HL-60/S4 treated with phorbol 12-myristate 13-acetate at 8.2 ng/mL for 4 days and 3 days (cell line): Measurements from ENCODE around the gene PDHB.
"Not testable (repeated sequence)": the region's sequence is repeated elsewhere in the genome, so short reads cannot be mapped to it uniquely, and the experiment has no call there.

Experiments used
- in situ Hi-C: fragments of 300-500 bp; cut with MboI; formaldehyde crosslinking; loops from 2 replicates; pipeline ENCODE4 v1.15.0; 2022; ENCODE audit warnings: low sequenced_read_pairs

The PDHB gene

DNA sequence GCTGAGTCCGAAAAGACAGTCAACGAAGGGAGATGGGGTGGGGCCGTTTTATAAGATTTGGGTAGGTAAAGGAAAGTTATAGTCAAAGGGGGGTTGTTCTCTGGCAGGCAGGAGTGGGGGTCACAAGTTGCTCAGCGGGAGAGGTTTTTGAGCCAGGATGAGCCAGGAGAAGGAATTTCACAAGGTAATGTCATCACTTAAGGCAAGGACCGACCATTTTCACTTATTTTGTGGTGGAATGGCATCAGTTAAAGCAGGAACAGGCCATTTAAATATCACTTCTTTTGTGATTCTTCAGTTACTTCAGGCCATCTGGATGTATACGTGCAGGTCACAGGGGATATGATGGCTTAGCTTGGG lies 7.3 kb upstream of the PDHB start:
- in situ Hi-C loops, result not testable (repeated sequence)

DNA sequence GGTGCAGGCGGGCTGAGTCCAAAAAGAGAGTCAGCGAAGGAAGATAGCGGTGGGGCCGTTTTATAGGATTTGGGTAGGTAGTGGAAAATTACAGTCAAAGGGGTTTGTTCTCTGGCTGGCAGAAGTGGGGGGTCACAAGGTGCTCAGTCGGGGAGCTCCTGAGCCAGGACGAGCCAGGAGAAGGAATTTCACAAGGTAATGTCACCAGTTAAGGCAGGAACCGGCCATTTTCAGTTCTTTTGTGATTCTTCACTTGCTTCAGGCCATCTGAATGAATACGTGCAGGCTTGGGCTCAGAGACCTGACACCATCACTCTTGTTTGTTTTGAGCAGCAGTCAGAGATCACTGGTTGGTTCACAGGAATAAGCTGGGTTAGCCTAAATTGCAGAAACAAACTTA lies 3.6 kb upstream of the PDHB start:
- in situ Hi-C loops, result not testable (repeated sequence)

DNA sequence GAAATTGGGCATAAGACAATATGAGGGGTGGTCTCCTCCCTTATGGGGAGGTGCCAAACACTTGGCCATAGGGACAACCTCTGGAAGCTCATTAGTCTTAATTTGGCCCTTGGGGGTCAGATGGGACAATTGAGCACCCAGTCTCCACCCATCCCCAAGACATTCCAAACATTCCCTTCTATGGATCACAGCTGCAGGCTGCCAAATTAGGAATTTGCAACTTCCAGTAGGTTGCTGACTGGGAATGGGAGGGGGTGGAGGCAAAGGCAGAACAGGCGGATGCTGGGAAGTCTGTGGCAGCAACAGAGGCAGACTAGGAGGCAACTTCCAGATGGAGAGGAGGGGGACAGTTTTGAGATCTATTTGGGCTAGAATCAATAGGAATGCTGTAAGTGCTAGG lies 1.4 kb upstream of the PDHB start:
- in situ Hi-C loops, result no loop called here

DNA sequence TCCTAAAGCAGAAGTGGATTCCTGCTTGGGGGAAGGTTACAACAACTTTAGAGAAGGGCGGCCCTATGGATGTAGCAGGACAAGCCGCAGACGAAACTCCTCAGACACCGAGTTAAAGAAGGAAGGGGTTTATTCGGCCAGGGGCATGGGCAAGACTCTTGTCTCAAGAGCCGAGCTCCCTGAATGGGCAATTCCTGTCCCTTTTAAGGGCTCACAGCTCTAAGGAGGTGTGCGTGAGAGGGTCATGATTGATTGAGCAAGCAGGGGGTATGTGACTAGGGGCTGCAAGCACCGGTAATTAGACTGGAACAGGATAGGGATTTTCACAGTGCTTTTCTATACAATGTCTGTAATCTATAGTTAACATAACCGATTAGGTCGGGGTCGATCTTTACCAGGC lies 879 bp upstream of the PDHB start:
- in situ Hi-C loops, result no loop called here

DNA sequence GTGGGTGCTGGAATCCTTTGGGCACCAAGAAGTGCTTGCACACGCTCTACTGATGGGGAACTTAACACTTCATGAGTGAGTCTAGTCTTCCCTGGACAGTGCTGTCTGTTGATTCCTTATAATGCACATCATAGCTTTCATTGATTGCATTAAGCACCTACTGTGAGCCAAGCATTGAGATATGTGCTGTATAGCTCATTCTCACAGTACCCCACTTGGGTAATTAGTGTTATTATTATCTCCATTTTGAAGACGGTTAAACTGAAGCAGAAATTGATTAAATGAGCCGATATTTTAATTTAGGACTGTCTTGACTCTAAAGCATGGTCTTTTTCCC lies 504 bp upstream of the PDHB start:
- in situ Hi-C loops, result no loop called here

DNA sequence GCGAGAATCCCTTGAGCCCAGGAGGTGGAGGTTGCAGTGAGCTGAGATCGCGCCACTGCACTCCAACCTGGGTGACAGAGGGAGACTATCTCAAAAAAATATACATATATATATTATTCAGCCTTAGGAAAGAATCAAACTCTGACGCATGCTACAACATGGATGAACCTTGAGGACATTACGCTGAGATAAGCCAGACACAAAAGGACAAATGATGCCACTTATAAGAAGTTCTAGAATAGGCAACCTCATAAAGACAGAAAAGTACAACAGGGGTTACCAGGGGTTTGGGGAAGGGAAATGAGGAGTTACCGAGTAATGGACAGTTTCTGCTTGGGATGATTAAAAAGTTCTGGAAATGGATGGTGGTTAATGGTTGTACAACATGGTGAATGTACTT lies 727 bp downstream of the PDHB start:
- in situ Hi-C loops, result no loop called here

DNA sequence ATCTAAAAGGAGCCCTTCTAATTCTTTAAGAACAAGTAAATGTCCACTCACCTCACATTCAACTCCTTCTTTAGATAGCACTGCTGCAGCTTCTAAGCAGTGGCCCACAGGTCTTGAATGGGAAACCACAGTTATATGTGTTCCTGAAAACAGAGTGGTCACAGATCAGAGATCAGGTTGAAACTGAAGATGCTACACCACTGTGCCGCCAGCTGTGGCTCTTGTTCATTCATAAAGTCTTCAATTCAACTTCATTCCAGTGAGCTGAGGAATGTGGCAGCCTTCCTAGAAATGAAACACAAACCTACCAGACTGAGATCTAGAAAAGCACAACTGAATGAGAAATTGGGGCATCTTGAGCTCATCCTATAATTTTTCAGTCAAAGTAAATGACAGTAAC lies 4.0 kb downstream of the PDHB start:
- in situ Hi-C loops, result no loop called here

DNA sequence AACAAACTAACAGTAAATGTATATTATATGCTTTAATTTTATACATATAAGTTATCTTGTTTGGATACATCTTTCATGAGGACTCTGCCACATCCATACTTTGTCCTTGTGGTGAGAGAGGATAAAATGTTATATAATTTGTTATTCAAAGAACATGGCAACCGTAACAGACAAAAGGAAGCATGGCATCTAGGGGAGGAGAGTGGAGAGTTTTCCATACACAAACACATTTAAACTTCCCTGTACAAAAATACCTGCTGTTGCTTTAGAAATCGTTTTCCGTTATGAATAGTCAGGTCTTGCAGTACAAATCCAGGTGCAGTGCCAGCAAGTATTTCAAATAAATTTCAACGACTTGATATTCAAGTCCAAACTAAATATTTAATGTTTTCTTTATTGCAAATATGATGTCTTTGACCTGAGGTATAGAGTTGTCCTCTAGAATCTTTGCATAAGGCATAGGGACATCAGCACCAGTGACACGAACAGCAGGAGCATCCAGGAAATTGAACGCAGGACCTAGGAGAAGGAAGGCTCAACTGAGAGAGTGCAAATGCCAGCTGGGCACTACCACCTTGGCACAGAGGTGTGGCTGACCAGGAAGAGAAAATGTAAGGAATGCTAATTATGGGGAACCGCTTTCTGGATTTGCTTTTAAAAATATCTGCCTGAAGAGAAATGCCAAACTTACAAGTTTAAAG lies 5.8 kb downstream of the PDHB start:
- in situ Hi-C loops, result no loop called here

DNA sequence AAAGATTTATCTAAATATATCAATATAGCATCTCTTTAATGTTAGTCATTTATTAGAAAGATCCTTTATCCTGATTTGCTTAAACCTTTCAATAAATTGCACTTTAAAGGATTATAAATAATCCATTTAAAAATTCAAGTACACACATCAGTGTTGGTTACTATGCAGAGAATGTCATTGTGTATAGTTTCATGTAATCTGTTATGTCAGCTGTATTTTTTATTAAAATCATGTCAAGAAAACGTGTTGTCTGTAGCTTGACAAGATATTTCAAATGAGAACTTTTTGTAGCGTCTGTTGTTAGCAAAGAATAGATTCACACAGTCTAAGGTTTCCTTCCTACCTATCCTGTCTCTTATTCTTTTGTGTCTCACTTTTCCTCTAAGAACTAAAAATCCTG lies 7.8 kb downstream of the PDHB start:
- in situ Hi-C loops, result no loop called here

DNA sequence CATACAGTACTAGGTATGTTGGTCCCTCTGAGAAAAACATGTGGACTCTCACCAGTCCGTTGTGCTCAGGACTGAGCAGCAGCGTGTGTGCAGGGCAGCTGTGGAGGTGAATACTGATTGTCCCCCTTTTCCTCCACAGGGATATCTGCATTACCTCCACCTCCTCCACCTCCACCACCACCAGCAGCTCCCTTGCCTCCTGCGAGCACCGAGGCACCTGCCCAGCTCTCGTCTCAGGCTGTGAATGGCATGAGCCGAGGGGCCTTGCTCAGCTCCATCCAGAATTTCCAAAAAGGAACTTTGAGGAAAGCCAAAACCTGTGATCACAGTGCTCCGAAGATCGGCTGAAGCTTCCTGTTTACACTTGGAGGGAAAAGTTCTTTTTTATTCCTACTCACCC lies 9.0 kb downstream of the PDHB start:
- in situ Hi-C loops, result no loop called here

DNA sequence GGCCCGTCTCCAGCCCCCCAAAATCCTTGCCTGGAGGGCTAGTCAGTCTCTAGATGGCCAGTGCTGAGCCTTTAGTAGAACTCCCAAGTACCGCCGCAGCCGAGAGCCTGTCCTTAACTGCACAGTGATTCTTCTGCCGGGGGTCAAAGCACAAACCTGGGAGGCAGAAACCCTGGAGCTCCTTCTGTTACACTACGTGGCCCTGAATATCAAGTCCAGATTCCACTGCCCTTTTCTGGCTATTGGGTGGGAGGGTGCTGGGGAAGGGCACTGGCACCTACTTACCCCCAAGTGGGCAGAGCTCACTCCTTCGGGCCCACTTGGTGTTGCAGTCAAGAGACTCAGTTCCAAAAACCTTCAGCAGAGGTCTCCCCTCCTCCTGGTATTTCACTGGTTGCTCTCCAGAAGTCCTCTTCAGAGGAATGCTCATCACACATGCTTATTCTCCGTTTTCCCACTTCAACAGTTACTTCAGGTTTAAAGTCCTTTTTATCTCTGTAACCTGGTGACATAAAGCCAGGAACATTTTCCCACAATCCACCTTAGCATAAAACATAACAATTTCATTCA lies 10.8 kb downstream of the PDHB start:
- in situ Hi-C loops, result no loop called here

DNA sequence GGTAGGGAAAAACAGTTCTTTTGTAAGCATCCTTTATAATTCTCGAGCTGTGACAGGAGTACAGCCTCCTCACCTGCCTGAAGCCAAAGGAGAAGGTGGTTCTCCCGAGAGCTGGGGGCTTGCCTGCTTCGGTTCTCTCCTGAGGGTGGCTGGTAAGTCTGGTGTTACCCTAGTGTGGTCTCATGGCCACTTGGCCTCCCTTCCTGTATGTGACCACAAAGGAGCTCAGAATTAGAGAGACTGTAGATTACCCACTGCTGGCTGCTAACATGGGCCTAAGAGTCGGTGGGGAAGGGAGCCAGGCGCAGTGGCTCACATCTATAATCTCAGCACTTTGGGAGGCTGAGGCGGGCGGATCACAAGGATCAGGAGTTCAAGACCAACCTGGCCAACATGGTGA lies 12.6 kb downstream of the PDHB start:
- in situ Hi-C loops, result no loop called here

DNA sequence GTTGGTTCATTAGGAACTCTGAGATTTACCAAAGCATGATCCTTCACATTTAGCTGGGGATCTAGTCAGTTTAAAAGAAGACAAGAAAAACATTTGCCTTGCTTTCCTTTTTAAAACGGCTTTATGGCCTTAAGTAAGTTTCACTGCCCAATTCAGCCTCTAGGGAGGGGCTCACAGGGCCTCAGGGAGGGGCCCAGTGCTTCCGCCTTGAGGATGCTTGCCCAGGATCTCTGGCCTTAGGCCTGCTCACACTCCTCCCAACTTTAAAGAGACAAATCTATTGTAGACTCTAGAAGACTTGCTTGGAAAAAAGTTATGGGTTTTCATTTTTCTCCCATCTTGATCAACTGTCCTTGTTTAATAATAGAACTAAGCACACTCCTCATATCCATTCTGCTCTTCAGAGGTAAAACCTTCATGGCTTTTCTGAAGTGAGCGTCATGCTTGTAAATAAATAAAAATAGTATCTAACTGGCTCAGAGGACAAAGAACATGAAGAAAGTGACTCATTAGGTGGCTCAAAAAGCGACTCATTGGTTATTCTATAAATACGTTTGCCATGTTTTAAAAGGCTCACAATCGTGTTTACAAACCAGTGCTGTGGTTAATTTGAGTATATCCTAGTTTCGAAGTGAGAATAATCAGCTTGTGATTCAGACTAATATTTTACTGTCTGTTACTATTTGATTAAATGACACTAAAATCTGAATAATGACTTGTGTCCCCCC lies 13.7 kb downstream of the PDHB start:
- in situ Hi-C loops, result loop anchor here (10.0 kb wide), 1 partner anchor 95 kb away; no protein-coding TSS in a partner anchor

DNA sequence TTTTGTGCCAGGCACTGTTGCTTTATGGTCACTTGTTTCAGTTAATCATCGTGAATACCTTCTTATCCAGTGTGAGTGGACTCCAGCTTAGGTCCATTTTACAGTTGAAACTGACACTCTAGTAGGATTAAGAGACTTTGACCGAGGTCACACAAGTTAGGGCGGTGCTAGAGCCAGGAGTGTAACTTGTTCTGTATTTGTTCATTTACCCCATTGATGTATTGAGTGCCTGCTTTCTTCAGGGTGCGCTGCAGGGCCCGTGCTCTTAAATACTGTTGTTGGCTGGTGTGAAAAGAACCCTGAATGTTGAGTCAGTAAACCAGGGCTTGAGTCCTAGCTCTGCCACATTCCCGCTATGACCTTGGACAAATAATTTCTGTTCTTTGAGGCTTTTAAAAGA lies 15.4 kb downstream of the PDHB start:
- in situ Hi-C loops, result loop anchor here (10.0 kb wide), 1 partner anchor 93 kb away; no protein-coding TSS in a partner anchor

DNA sequence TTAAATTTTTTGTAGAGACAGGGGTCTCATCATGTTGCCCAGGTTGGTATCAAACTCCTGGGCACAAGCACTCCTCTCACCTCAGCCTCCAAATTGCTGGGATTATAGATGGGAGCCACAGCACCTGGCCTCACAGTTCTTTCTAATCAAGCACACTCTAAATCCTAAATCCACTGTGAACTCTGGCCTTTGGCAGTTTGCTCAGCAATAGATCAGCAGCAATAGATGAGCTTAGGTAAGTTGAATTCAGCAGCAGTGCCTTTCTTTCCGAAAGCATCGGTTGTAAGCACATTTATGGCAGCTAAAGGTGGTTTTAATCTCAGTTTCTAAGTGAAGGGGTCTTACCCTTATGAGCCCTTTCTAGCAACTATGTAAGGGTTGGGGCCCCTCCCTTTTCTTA lies 16.6 kb downstream of the PDHB start:
- in situ Hi-C loops, result loop anchor here (10.0 kb wide), 1 partner anchor 92 kb away; no protein-coding TSS in a partner anchor

DNA sequence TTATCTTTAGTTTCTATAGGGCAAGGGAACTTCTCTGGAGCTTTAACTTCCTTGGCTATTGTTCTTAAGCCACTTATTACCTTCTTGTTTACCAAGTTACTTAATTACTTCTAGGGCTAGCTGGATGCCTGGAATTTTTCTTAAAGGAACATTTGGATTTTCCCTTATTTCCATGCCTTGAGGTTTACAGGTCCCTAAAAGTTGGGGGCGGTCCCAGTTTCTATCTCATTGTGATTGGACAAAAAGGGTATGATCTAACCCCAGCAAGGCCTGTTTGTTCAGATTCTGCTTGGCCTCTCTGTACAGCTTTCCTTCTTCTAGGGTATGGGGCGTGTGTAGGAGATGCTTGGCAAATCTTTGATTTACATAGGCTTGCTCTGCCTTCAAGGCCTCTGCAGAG lies 17.4 kb downstream of the PDHB start:
- in situ Hi-C loops, result loop anchor here (10.0 kb wide), 1 partner anchor 91 kb away; no protein-coding TSS in a partner anchor

DNA sequence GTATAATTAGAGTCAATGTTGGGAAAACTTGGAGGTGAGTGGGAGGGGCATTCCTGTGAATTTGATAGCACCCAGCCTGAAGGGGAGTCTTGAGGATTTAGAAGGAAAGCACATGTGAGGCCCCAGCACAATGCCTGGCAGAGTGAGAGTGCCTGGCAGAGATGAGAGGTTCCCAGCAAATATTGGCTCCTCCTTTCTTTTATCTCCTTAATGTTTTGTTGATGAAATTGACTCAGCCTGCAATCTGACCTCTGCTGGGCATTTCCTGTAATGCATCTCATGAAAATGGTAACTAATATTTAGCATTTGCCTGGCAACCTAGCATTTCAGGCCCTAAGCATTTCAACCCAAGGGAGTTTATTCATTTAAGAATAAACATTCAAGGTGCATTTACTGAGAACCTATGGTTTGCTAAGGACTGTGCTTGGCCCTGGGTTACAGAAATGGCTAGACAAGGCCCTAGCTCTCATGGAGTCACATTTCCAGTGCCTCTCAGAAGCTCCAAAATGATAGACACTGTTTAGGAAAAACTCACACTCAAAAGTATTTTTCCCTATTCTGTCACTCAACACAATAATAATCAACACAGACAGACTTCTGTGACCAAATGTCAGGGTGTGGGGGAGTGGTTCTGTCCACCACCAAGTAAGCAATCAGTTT lies 19.0 kb downstream of the PDHB start:
- in situ Hi-C loops, result loop anchor here (10.0 kb wide), 1 partner anchor 90 kb away; no protein-coding TSS in a partner anchor

DNA sequence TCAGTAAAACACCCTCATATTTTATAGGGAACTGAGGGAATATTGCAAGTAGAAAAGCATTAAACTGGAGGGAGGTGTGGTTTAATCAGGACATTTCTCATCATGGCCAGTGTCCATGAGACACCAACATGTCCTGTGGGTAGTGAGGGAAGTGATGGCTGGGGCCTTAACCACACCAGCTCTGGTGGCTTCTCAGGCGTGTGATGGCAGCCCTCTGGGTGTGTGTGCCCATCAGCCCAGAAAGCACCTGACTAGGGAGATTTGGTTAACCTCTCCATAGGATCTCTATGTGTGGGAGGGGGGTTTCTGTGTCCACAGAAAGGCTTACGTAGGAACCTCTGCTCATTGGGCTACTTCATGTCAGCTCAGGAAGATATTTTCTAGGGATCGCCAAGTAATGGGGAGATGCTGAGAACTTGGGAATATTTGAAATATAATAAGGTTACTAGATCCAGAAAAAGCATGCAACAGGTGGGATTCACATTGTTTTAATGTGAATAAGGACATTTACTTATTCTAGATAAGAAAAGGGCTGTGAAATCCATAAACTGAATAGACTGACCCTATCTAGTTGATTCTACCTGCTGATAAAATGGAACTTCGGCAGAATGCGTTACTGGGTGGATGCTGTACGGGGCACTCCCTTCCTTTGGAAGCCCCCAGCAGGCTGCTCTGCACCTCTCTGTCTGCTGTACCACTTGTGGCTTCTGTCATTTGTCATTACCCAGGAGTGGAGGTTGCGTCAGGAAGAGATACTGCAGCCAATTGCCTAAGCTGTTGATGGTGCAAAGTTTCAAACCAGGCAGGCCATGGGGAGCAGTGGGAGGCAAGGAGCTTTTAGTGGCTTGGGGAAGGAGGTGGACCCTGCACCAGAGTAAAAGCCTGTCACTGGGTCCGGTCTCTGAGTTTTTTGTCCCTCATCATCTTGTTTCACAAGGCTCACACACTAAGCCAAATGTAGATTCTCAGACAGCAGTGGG lies 21.5 kb downstream of the PDHB start:
- in situ Hi-C loops, result loop anchor here (10.0 kb wide), 1 partner anchor 87 kb away; no protein-coding TSS in a partner anchor

DNA sequence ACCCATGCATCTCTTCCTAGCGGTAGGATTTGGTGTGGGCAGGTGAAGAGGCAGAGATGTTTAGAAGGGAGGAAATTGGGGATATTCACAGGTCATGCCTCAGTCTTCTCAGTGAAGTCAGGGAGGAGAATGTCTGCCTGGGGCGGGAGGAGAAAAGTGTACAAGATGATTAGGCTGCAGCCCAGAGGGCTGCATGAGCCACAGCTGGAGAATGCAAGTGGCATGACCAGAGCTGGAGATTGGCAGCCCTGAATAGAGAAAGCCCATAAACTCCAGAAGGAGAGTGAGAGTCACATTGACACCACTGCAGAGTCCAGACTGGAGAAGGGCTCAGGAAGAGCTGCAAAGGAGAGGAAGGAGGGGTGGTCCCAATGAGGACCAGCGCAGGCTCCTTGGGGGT lies 22.6 kb downstream of the PDHB start:
- in situ Hi-C loops, result loop anchor here (10.0 kb wide), 1 partner anchor 86 kb away; no protein-coding TSS in a partner anchor

DNA sequence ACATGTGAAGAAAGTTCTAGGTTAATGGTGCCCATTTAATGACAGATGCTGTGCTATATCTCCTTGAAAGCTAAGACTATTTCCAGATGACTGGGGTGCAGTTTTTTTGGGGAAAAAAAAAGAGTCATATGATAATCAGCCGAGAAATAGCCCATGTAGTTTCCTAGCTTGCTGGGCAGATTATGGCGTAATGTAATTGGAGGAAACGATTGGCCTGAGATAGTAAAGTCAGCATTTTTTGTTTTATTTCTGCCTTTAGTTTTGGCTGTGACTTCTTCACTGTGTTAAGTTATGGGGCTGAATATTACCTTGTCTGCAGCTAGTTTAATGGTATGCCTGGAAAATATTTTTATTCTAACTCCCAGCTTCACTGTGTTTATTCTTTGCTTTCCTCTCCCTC lies 24.0 kb downstream of the PDHB start:
- in situ Hi-C loops, result loop anchor here (10.0 kb wide), 1 partner anchor 85 kb away; no protein-coding TSS in a partner anchor
